ENCODE results near the gene ISOC2.
A peak's percentile ranks its signal among the peaks of the same experiment; 100 is the strongest.

The ISOC2 gene

DNA sequence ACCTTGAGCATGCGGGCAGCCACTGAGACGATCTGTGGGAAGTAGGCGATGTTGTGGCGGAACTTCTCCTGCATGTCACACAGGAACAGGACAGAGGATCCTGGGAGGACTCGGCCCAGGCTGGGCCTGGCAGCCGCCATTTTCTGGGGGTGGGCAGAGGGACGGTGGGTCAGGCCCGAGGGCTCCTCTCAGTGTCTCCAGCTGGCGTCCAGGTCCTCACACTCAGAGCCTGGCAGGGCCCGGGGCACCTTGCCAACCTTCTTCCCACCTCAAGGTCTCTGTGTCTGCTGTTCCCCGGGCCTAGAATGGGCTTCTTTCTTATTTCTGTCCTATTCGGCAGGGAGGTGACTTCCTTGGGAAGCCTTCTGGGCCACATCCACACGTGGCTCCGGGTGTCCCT, 5.1 kb downstream of the ISOC2 start:
- no peak for TF ChIP-seq CTCF (IDR thresholded peaks at IDR 0.05; ENCODE audit: insufficient read depth, low read depth, low read length, missing control alignments)
- DNase-seq (ENCODE audit: low read depth), result no peak
- H3K4me3 ChIP-seq (ENCODE audit: low read depth, low read length), result no peak overlapping the region

- H3K4me3 ChIP-seq (ENCODE audit: low read depth, low read length), result no peak overlapping the region
- no peak for TF ChIP-seq CTCF (IDR thresholded peaks at IDR 0.05; ENCODE audit: insufficient read depth, low read depth, low read length, missing control alignments)
- no peak for DNase-seq (ENCODE audit: low read depth)
Observed at GRCh38 chr19:55455576-55456235, 5.7 kb downstream of the ISOC2 start.

GRCh38 chr19:55454787-55455243, 6.6 kb downstream of the ISOC2 start:
- H3K4me3 ChIP-seq (ENCODE audit: low read depth, low read length), result no peak overlapping the region
- TF ChIP-seq CTCF (IDR thresholded peaks at IDR 0.05; ENCODE audit: insufficient read depth, low read depth, low read length, missing control alignments), result peak; percentile 62
- DNase-seq (ENCODE audit: low read depth), result peak; percentile 59

DNA sequence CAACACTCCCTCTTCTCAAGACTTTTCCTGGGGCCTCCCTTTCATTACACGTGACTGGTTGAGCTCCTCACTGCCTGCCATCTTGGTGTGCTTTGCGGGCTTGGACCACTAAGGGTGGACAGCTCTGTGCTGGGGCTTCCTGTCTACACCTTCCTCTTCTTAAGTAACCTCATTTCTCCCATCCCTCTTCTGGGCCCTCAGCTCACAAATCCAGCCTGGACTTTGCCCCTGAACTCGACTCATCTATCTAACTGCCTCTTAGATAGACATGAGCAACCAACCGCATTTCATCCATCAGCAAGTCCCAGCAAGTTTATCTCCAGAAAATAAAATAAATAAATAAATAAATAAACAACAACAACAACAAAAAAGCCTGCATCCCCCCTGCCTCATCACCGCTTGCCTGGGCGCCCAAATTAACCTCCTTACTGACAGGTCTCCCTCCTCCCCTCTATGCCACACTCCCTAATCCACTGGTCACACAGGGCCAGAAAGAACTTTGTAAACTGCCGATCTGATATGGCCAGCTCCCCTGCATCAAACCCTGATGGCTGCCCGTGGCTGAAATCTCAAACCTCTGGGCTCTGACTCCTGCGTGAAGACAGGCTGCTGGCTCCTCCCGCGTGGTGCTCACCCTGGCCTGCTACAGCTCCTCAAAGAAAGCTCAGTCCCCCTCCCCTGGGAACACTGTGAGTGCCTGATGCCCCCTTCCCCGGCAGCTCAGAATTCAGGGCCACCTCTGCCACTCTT, 7.8 kb downstream of the ISOC2 start:
- DNase-seq (ENCODE audit: low read depth), result no peak
- no peak overlapping the region for H3K4me3 ChIP-seq (ENCODE audit: low read depth, low read length)
- no peak for TF ChIP-seq CTCF (IDR thresholded peaks at IDR 0.05; ENCODE audit: insufficient read depth, low read depth, low read length, missing control alignments)

DNA sequence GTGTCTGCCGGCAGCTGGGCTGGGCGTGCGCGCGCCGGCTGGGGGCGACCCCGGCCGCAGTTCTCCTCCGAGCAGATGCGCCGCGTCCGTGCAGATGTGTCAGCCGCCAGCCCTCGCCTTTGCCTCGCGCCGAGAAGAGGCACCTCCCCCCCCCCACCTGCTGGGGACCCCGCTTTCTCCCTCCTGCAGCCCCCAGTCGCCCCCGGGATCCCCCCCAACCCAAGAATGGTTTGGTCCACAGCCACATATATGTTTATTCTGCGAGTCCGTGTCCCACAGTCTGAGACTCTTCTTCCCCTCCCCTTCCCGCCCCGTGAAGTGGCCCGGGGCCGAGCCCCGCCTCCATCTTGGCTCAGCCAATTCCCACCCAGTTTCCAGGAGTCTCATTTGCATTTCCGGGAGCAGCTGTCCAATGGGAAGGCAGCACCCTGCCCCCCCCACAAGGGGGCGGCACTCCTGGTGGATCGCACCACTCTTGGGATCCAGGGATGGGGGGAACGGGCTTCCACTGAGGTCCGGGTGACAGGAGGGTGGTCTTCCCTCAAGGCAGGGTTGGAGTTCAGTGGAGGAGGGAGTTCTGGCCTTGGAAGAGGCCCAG, 8.6 kb downstream of the ISOC2 start:
- peak; percentile 31 for DNase-seq (ENCODE audit: low read depth)
- no peak for TF ChIP-seq CTCF (IDR thresholded peaks at IDR 0.05; ENCODE audit: insufficient read depth, low read depth, low read length, missing control alignments)
- no peak overlapping the region for H3K4me3 ChIP-seq (ENCODE audit: low read depth, low read length)

- no peak for DNase-seq (ENCODE audit: low read depth)
- H3K4me3 ChIP-seq (ENCODE audit: low read depth, low read length), result no peak overlapping the region
- TF ChIP-seq CTCF (IDR thresholded peaks at IDR 0.05; ENCODE audit: insufficient read depth, low read depth, low read length, missing control alignments), result no peak
Observed at GRCh38 chr19:55451965-55452748, 9.3 kb downstream of the ISOC2 start.
